Keratinocyte (primary cell): ENCODE data around the gene IRGC.

Source experiments
- EZH2 ChIP-seq: IDR thresholded peaks from one replicate; pipeline ENCODE4 v1.6.1; 2012; ENCODE audit warnings: inconsistent platforms, mild to moderate bottlenecking, low read length, moderate library complexity
- TF ChIP-seq, protein P1 (sequence below), 3 experiments: IDR thresholded peaks in 1 of 3; conservative IDR thresholded peaks in 1 of 3; optimal IDR thresholded peaks in 1 of 3; 2 replicates in 2 of 3; 3 replicates in 1 of 3; pipeline versions ENCODE3 to v1.5.1; 2011; ENCODE audit warnings: low read length in 3 of 3, mild to moderate bottlenecking in 3 of 3, moderate library complexity in 2 of 3, control low read depth in 1 of 3, inconsistent platforms in 1 of 3; ENCODE audit not compliant: insufficient read depth in 2 of 3; ENCODE audit errors: extremely low read depth in 1 of 3

GRCh38 chr19:43735013-43735412 is 19.1 kb downstream of the IRGC start:
- TF ChIP-seq, protein P1, sequence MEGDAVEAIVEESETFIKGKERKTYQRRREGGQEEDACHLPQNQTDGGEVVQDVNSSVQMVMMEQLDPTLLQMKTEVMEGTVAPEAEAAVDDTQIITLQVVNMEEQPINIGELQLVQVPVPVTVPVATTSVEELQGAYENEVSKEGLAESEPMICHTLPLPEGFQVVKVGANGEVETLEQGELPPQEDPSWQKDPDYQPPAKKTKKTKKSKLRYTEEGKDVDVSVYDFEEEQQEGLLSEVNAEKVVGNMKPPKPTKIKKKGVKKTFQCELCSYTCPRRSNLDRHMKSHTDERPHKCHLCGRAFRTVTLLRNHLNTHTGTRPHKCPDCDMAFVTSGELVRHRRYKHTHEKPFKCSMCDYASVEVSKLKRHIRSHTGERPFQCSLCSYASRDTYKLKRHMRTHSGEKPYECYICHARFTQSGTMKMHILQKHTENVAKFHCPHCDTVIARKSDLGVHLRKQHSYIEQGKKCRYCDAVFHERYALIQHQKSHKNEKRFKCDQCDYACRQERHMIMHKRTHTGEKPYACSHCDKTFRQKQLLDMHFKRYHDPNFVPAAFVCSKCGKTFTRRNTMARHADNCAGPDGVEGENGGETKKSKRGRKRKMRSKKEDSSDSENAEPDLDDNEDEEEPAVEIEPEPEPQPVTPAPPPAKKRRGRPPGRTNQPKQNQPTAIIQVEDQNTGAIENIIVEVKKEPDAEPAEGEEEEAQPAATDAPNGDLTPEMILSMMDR (optimal IDR thresholded peaks at IDR 0.05 in 1 of 3, IDR thresholded peaks at IDR 0.05 in 1 of 3, conservative IDR thresholded peaks at IDR 0.05 in 1 of 3; ENCODE audit: extremely low read depth in 1 of 3, insufficient read depth in 2 of 3, low read length in 3 of 3): no peak
- no peak for TF ChIP-seq EZH2
